LoVo (cell line): ENCODE measurements around the gene WASF3.
A peak's percentile ranks its signal among the peaks of the same experiment; 100 is the strongest.

Experiments used
- DNase-seq: peaks from one replicate; pipeline ENCODE4 v3.0.0-alpha.2; 2016; ENCODE audit warnings: low spot score

The WASF3 gene

GRCh38 chr13:26557393-26558073 is at the start of gene WASF3:
Gene WASF3 (plus strand): TSS chr13:26557683. CDS start chr13:26642271, 84,588 bp downstream.
- peak; percentile 77 for DNase-seq

- DNase-seq, result peak; percentile 9
Observed at GRCh38 chr13:26508885-26509284, 48.6 kb upstream of the WASF3 start.

- no peak for DNase-seq
Observed at GRCh38 chr13:26509491-26509890, 48.0 kb upstream of the WASF3 start.

GRCh38 chr13:26513931-26514330 is 43.6 kb upstream of the WASF3 start:
- no peak for DNase-seq

GRCh38 chr13:26515721-26516120 is 41.8 kb upstream of the WASF3 start:
- no peak for DNase-seq

- DNase-seq, result no peak
Observed at GRCh38 chr13:26517936-26518335, 39.5 kb upstream of the WASF3 start.

GRCh38 chr13:26518451-26518959 is 39.0 kb upstream of the WASF3 start:
- DNase-seq, result no peak

GRCh38 chr13:26522571-26522970 is 34.9 kb upstream of the WASF3 start:
- DNase-seq, result no peak

- DNase-seq, result no peak
Observed at GRCh38 chr13:26523007-26523406, 34.5 kb upstream of the WASF3 start.

- no peak for DNase-seq
Observed at GRCh38 chr13:26525528-26525927, 32.0 kb upstream of the WASF3 start.

- DNase-seq, result no peak
Observed at GRCh38 chr13:26526702-26527216, 30.7 kb upstream of the WASF3 start.

GRCh38 chr13:26528527-26528926 is 29.0 kb upstream of the WASF3 start:
- DNase-seq, result no peak

- peak; percentile 50 for DNase-seq
Observed at GRCh38 chr13:26529441-26529840, 28.0 kb upstream of the WASF3 start.

- DNase-seq, result no peak
Observed at GRCh38 chr13:26531742-26532141, 25.7 kb upstream of the WASF3 start.

GRCh38 chr13:26534036-26534726 is 23.3 kb upstream of the WASF3 start:
- no peak for DNase-seq

GRCh38 chr13:26538363-26539317 is 18.8 kb upstream of the WASF3 start:
- DNase-seq, result no peak

GRCh38 chr13:26539738-26540292 is 17.7 kb upstream of the WASF3 start:
- no peak for DNase-seq

- DNase-seq, result no peak
Observed at GRCh38 chr13:26540334-26540733, 17.1 kb upstream of the WASF3 start.

- no peak for DNase-seq
Observed at GRCh38 chr13:26541041-26541440, 16.4 kb upstream of the WASF3 start.

- DNase-seq, result no peak
Observed at GRCh38 chr13:26541678-26542568, 15.6 kb upstream of the WASF3 start.

GRCh38 chr13:26544707-26545106 is 12.8 kb upstream of the WASF3 start:
- DNase-seq, result no peak
